Fibroblast of the aortic adventitia (primary cell): ENCODE data around the gene CALCOCO1. TPM values are rescaled to one million over a fixed set of nuclear protein-coding genes. Genes with fewer than 3 reads are reported as not detected.

Source experiments
- DNase-seq: peaks from one replicate; pipeline ENCODE4 v3.0.0-alpha.2; 2010; ENCODE audit warnings: low read depth
- H3K4me3 ChIP-seq: 2 replicates; pipeline ENCODE4 v1.5.1; 2011; ENCODE audit warnings: low read depth, mild to moderate bottlenecking, control low read depth, low read length, moderate library complexity
- total RNA-seq: library from RNA; depleted of rRNA; stranded (reverse); fragments of >200 nt; gene quantifications from 2 replicates; pipeline ENCODE4 v1.2.3, GENCODE V29; 2012; ENCODE audit warnings: low replicate concordance
- TF ChIP-seq, protein P1 (sequence below): IDR thresholded peaks from 2 replicates; pipeline ENCODE4 v1.5.1; 2011; ENCODE audit warnings: mild to moderate bottlenecking, low read length, control low read depth, inconsistent platforms; ENCODE audit not compliant: insufficient read depth

CALCOCO1 gene
- total RNA-seq, 1 donor: 96.2 TPM

DNA sequence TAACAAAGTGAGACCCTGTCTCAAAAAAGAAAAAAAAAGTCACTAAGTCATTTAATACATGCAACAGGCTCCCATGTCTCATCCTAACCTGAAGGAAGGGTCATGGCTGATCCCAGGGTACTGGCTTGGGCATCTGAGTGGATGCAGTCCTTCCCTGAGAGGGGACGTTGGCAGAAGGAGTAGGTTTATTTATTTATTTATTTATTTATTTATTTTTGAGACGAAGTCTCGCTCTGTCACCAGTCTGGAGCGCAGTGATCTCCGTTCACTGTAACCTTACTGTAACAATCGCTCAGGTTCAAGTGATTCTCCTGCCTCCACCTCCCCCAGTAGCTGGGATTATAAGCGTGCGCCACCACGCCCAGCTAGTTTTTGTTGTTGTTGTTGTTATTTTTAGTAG lies 7.2 kb upstream of the CALCOCO1 start:
- no peak for DNase-seq
- TF ChIP-seq, protein P1, sequence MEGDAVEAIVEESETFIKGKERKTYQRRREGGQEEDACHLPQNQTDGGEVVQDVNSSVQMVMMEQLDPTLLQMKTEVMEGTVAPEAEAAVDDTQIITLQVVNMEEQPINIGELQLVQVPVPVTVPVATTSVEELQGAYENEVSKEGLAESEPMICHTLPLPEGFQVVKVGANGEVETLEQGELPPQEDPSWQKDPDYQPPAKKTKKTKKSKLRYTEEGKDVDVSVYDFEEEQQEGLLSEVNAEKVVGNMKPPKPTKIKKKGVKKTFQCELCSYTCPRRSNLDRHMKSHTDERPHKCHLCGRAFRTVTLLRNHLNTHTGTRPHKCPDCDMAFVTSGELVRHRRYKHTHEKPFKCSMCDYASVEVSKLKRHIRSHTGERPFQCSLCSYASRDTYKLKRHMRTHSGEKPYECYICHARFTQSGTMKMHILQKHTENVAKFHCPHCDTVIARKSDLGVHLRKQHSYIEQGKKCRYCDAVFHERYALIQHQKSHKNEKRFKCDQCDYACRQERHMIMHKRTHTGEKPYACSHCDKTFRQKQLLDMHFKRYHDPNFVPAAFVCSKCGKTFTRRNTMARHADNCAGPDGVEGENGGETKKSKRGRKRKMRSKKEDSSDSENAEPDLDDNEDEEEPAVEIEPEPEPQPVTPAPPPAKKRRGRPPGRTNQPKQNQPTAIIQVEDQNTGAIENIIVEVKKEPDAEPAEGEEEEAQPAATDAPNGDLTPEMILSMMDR: no peak
- H3K4me3 ChIP-seq: no peak overlapping the region

GRCh38 chr12:53733807-53734200 lies 6.6 kb upstream of the CALCOCO1 start:
- TF ChIP-seq, protein P1: no peak
- no peak overlapping the region for H3K4me3 ChIP-seq
- no peak for DNase-seq

DNA sequence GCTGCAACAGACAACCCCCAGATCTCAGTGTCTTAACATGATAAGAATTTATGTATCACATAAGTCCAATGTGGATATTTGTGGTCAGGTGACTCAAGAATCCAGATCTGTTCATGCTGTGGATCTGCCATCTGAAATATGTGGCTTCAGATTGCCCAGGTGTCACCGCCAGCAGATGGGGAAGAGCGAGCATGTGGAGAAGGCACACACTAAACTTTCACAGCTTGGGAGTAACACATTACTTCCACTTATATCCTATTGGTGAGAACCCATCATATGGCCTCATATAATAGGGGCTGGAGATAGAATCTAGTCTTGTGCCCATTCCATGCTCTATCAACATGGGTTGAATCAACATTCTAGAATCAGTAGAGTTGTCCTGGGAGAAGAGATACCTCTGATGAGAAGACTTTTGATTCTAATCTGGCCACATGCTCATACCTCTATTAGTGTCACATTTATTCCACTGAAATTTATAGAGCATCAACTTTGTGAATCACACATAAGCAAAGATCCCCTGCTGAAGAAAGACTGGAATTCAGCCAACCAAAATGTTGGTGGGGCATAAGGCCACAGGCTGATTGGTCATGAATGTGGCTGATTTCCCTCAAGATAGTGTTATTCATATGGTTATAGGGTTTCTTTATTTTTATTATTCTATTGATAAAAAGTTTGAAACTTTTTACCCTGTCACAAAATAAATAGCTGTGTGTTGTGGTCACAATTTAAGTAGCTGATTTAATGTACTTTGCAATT lies 6.0 kb upstream of the CALCOCO1 start:
- peak; percentile 63 for DNase-seq
- H3K4me3 ChIP-seq: no peak overlapping the region
- TF ChIP-seq, protein P1: no peak

- DNase-seq: no peak
- H3K4me3 ChIP-seq: no peak overlapping the region
- TF ChIP-seq, protein P1: no peak
These were observed 2.4 kb upstream of the CALCOCO1 start for GRCh38 chr12:53729644-53730043.

DNA sequence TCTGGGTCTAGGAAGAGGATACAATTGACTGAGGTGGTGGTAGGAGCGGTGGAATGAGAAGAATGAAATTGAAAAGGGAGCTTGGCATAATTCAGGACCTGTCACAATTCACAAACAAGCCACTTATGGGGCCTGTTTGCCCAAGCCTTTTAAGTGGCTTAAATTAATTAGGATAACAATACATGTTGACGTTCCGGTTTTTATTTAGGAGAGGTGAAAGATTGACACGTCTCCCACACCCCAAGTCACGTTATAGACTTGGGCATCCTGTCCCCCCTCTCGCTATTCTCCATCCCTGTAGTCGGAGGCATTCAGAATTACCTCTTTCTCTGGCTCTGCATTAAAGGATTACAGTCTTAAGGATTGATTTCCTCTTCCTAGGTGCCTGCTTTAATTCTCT lies 954 bp upstream of the CALCOCO1 start:
- H3K4me3 ChIP-seq: no peak overlapping the region
- no peak for DNase-seq
- TF ChIP-seq, protein P1: no peak

- DNase-seq: peak; percentile 34
- TF ChIP-seq, protein P1: no peak
These were observed 324 bp downstream of the CALCOCO1 start for GRCh38 chr12:53726946-53727309.

DNA sequence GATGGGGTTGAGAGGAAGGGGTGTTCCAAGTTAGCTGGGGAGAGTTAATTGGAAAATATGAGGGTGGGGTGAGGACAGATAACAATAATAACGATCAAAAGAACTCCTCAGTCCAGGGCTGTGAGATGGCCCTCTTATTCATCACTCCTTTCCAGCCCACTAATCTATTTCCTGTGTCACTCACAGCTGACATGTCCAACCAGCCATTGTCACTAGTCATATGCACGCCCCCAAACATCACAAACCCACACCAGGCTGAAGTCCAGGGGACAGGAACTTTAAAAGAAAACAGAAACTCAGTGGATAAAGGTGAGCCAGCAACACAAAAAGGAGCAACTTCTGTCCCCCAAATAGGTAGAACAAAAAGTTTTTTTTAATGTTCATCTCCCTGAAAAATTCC lies 911 bp downstream of the CALCOCO1 start:
- DNase-seq: no peak
- TF ChIP-seq, protein P1: no peak
- H3K4me3 ChIP-seq: peak overlapping the region; percentile 97

More at GRCh38 chr12:53726946-53727309, 324 bp downstream of the CALCOCO1 start:
- H3K4me3 ChIP-seq: peak overlapping the region; percentile 97
